GM18502 (cell line): Measurements from ENCODE around the gene TFR2.

Source experiments
- ATAC-seq: cut with Tn5 transposase; IDR thresholded peaks from one replicate; pipeline ENCODE4 v1.9.1; 2021; ENCODE audit warnings: mild to moderate bottlenecking; ENCODE audit not compliant: unreplicated experiment, poor library complexity

TFR2 gene

GRCh38 chr7:100620239-100620638 lies 21.1 kb downstream of the TFR2 start:
- no peak for ATAC-seq

GRCh38 chr7:100614308-100614861 lies 27.0 kb downstream of the TFR2 start:
- no peak for ATAC-seq

GRCh38 chr7:100613412-100614175 lies 27.8 kb downstream of the TFR2 start:
- no peak for ATAC-seq

- no peak for ATAC-seq
These were observed 28.5 kb downstream of the TFR2 start for GRCh38 chr7:100612730-100613390.

GRCh38 chr7:100611983-100612729 lies 29.2 kb downstream of the TFR2 start, which contains the start of gene MOSPD3:
Gene MOSPD3, plus strand, starts transcription at chr7:100612540. Its CDS starts 252 bp downstream, at chr7:100612792.
- peak; percentile 92 for ATAC-seq

- ATAC-seq, result no peak
These were observed 31.4 kb downstream of the TFR2 start for GRCh38 chr7:100609958-100610357.

GRCh38 chr7:100607111-100607510 lies 34.2 kb downstream of the TFR2 start:
- ATAC-seq, result no peak

- no peak for ATAC-seq
These were observed 35.0 kb downstream of the TFR2 start for GRCh38 chr7:100606313-100606712.

GRCh38 chr7:100604976-100605911 lies 36.1 kb downstream of the TFR2 start:
- no peak for ATAC-seq

GRCh38 chr7:100604028-100604975 lies 37.0 kb downstream of the TFR2 start:
- ATAC-seq, result peak; percentile 72

- no peak for ATAC-seq
These were observed 37.7 kb downstream of the TFR2 start for GRCh38 chr7:100603726-100604027.

GRCh38 chr7:100602889-100603725 lies 38.2 kb downstream of the TFR2 start:
- ATAC-seq, result no peak

- no peak for ATAC-seq
These were observed 40.7 kb downstream of the TFR2 start for GRCh38 chr7:100600730-100601038.

- ATAC-seq, result no peak
These were observed 41.2 kb downstream of the TFR2 start for GRCh38 chr7:100599911-100600729.

GRCh38 chr7:100598425-100598824 lies 42.9 kb downstream of the TFR2 start:
- ATAC-seq, result no peak

- no peak for ATAC-seq
These were observed 46.2 kb downstream of the TFR2 start for GRCh38 chr7:100595188-100595587.

GRCh38 chr7:100591596-100591995 lies 49.8 kb downstream of the TFR2 start:
- no peak for ATAC-seq
